Sigmoid colon (tissue), 7 donors: Measurements from ENCODE around the gene PPIAL4G. TPM values are rescaled to one million over a fixed set of nuclear protein-coding genes. Genes with fewer than 3 reads are reported as not detected.
"Not testable (repeated sequence)": the region's sequence is repeated elsewhere in the genome, so short reads cannot be mapped to it uniquely, and the experiment has no call there.

Experiments used
- DNase-seq: peaks from one replicate; pipeline ENCODE4 v3.0.0-alpha.2; 2019
- H3K27ac ChIP-seq, 4 donors: fragments of 200-600 bp; sonication (generic); one replicate each; pipeline ENCODE4 v1.5.1; 2016 to 2019; ENCODE audit warnings: mild to moderate bottlenecking in 1 of 4
- H3K27me3 ChIP-seq, 3 donors: fragments of 200-600 bp; sonication (generic); one replicate each; pipeline ENCODE4 v1.5.1; 2019; ENCODE audit warnings: mild to moderate bottlenecking in 1 of 3
- H3K36me3 ChIP-seq, 4 donors: fragments of 200-600 bp; sonication (generic); one replicate each; pipeline ENCODE4 v1.5.1; 2016 to 2019
- H3K4me1 ChIP-seq, 4 donors: fragments of 200-600 bp; sonication (generic); one replicate each; pipeline ENCODE4 v1.5.1; 2017 to 2019
- H3K4me3 ChIP-seq, 4 donors: fragments of 200-600 bp; sonication (generic); one replicate each; pipeline ENCODE4 v1.5.1; 2017 to 2019; ENCODE audit warnings: mild to moderate bottlenecking in 2 of 4, moderate library complexity in 1 of 4
- H3K9me3 ChIP-seq, 4 donors: fragments of 200-600 bp in 3 of 4; sonication (generic) in 3 of 4; one replicate each; pipeline versions ENCODE4 v1.5.1 to v1.6.1; 2013 to 2019
- EP300 ChIP-seq, 4 donors: sonication (generic); formaldehyde crosslinking; IDR thresholded peaks; one replicate each; pipeline ENCODE4 v1.6.1; 2017; ENCODE audit warnings: antibody characterized with exemption in 4 of 4
- POLR2A ChIP-seq, 2 donors: fragments of 450-650 bp; IDR thresholded peaks; one replicate each; pipeline ENCODE4 v1.6.1; 2016; ENCODE audit warnings: antibody characterized with exemption in 2 of 2, mild to moderate bottlenecking in 2 of 2, moderate library complexity in 2 of 2
- POLR2AphosphoS5 ChIP-seq, 4 donors: sonication (generic); formaldehyde crosslinking; IDR thresholded peaks; one replicate each; pipeline ENCODE4 v1.6.1; 2017; ENCODE audit warnings: antibody characterized with exemption in 4 of 4
- WGBS, 2 donors: extraction: QIAGEN DNeasy Blood & Tissue Kit; methylation state at CpG; one replicate each; pipeline ENCODE4 v1.1.7; 2013; 5-methylcytosine and 5-hydroxymethylcytosine counted together
- intact Hi-C: fragments of 100-400 bp; cut with DNase I; formaldehyde crosslinking; loops from one replicate; pipeline ENCODE4 v1.15.1; 2023
- polyA plus RNA-seq, 3 donors: library from polyadenylated mRNA; stranded (reverse); fragments of 200-250 nt; gene quantifications; one replicate each; pipeline ENCODE4 v1.2.3, GENCODE V29; 2013
- small RNA-seq, 3 donors: library from RNA; depleted of rRNA; stranded (forward); fragments of <200 nt; gene quantifications; one replicate each; pipeline ENCODE3, GENCODE V24; 2016
- total RNA-seq, 4 donors: library from RNA; depleted of rRNA; stranded (reverse); fragments of >200 nt; gene quantifications; one replicate each; pipeline ENCODE4 v1.1.0, GENCODE V29; 2016
- TF ChIP-seq, protein P1 (sequence below), 4 experiments: fragments of 450-650 bp in 3 of 4; fragments of 200-600 bp in 1 of 4; IDR thresholded peaks; one replicate each; pipeline ENCODE4 v1.5.1; 2016 to 2019; ENCODE audit warnings: antibody characterized with exemption in 4 of 4, mild to moderate bottlenecking in 3 of 4, moderate library complexity in 2 of 4
- donor health status: healthy with polysubstance abuse.
- donor health status: Bipolar disorder and iron deficiency.
- donor health status: healthy.

Gene PPIAL4G
- total and polyA plus RNA-seq, 7 donors = 0.09 to 0.28 (median 0.14) TPM; not detected in 4

DNA sequence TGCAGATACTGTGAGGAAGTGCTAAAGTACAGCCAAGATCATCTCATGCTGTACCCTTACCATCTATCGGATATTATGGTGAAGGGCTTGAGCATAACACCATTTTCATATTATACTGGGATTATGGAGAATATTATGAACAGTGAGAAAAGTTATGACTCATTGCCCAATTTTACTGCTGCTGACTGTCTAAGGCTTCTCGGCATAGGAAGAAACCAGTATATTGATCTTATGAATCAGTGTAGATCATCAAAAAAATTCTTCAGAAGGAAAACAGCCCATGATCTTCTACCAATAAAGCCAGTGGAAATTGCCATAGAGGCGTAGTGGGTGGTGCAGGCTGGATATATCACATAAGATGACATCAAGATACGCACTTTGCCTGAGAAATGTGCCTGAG lies 47.7 kb downstream of the PPIAL4G start:
- WGBS, 2 donors = 91 to 96% methylated on average over 4 of the region's 4 CpGs
- no peak overlapping the region for H3K4me3 ChIP-seq

DNA sequence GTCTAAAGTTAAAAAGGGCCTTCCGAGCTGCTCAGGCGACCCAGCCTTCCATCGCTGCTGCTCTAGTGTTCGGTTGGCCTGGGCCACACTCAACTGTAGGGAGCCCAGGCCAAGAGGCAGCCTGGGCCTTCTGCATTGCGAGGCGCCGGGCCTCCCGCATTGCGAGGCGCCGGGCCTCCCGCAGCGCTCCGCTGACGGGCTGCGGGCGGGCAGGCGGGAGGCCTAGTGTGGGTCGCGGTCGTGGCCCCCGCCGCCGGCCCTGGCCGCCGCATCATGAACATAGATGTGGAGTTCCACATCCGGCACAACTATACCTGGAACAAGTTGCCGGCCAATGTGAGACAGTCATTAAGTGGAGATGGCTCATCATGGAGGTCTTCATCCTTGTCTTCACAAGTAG lies 48.3 kb downstream of the PPIAL4G start:
- intact Hi-C loops = no loop called here
- TF ChIP-seq POLR2AphosphoS5 (IDR thresholded peaks at IDR 0.05) (no peak), EP300 (IDR thresholded peaks at IDR 0.05) (no peak), POLR2A (IDR thresholded peaks at IDR 0.05) (no peak)
- TF ChIP-seq, protein P1, sequence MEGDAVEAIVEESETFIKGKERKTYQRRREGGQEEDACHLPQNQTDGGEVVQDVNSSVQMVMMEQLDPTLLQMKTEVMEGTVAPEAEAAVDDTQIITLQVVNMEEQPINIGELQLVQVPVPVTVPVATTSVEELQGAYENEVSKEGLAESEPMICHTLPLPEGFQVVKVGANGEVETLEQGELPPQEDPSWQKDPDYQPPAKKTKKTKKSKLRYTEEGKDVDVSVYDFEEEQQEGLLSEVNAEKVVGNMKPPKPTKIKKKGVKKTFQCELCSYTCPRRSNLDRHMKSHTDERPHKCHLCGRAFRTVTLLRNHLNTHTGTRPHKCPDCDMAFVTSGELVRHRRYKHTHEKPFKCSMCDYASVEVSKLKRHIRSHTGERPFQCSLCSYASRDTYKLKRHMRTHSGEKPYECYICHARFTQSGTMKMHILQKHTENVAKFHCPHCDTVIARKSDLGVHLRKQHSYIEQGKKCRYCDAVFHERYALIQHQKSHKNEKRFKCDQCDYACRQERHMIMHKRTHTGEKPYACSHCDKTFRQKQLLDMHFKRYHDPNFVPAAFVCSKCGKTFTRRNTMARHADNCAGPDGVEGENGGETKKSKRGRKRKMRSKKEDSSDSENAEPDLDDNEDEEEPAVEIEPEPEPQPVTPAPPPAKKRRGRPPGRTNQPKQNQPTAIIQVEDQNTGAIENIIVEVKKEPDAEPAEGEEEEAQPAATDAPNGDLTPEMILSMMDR (IDR thresholded peaks at IDR 0.05) = no peak
- DNase-seq = no peak
- Histone ChIP-seq H3K9me3 (no peaks in the 10 kb centered on the region), H3K4me3 (no peak overlapping the region), H3K4me1 (peaks cover 0 to 6% (median 2%) of the 10 kb centered on the region in 4 donors), H3K27ac (no peak overlapping the region), H3K36me3 (peaks cover 0 to 17% (median 0%) of the 10 kb centered on the region in 4 donors), H3K27me3 (no peaks in the 10 kb centered on the region)
- 94 to 98% methylated on average over 28 of the region's 28 CpGs for WGBS, 2 donors

More for the DNA sequence above, 47.7 kb downstream of the PPIAL4G start:
- Histone ChIP-seq H3K36me3 (peaks cover 0 to 17% (median 0%) of the 10 kb centered on the region in 4 donors), H3K27ac (no peak overlapping the region), H3K9me3 (no peaks in the 10 kb centered on the region), H3K4me1 (peaks cover 0 to 6% (median 2%) of the 10 kb centered on the region in 4 donors), H3K27me3 (no peaks in the 10 kb centered on the region)
- intact Hi-C loops = no loop called here
- no peak for DNase-seq
- TF ChIP-seq EP300 (IDR thresholded peaks at IDR 0.05) = no peak
- TF ChIP-seq, protein P1 (IDR thresholded peaks at IDR 0.05) = no peak
- no peak for TF ChIP-seq POLR2A (IDR thresholded peaks at IDR 0.05)
- TF ChIP-seq POLR2AphosphoS5 (IDR thresholded peaks at IDR 0.05) = no peak

DNA sequence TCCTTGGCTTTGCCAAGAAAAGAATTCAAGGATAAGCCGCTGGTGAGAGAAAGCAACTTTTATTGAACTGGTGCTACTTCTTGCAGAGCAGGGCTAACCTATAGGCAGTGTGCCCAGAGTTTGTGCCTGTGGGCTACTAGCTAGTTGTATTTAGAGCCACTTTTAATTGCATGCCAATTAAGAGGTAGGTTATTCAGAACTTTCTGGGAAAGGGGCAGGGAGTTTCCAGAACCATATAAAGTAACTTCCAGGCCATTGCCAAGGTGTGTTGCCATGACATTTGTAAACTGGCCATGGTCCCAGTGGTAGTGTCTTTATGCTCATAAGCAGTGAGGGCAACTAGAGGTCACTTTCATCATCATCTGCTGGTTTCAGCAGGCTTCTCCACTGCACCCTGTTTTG lies 50.2 kb downstream of the PPIAL4G start:
- intact Hi-C loops, H3K27ac ChIP-seq, DNase-seq, H3K4me3 ChIP-seq, H3K4me1 ChIP-seq, H3K27me3 ChIP-seq, H3K9me3 ChIP-seq: not testable (repeated sequence)
- peaks cover 0 to 24% (median 3%) of the 10 kb centered on the region in 4 donors for H3K36me3 ChIP-seq
- 26 to 70% methylated on average over 1 of the region's 1 CpG for WGBS, 2 donors

Small RNAs within 50 kb of the gene (small RNA-seq; reads per million reads assigned to genes)
- gene RF00003 = 0 reads per million in 3 donors

Other genes with a start within 250 kb of the PPIAL4G start
- gene NBPF14, start 112.7 kb upstream of the PPIAL4G start, total RNA-seq = 10 to 100 TPM; 10.2 to 28.2 (median 21.7) TPM
- gene NBPF14, start 112.7 kb upstream of the PPIAL4G start, polyA plus RNA-seq = 10 to 100 TPM; 12.0 to 13.3 (median 13.2) TPM